Measurements from ENCODE around the gene PDE10A.

The PDE10A gene

GRCh38 chr6:165662749-165663376 is at the start of gene PDE10A:
PDE10A (minus strand) TSS chr6:165663241; CDS start chr6:165662811, 430 bp downstream.
- peak within 1 kb of the TSS; percentile 67 for H3K27ac ChIP-seq
- no peak for TF ChIP-seq ZFX (IDR thresholded peaks at IDR 0.05)

- no peak overlapping the region for H3K27ac ChIP-seq
- TF ChIP-seq CTCF (conservative IDR thresholded peaks at IDR 0.05) = no peak
- no peak for TF ChIP-seq ZFX (IDR thresholded peaks at IDR 0.05)
These were observed 46.0 kb upstream of the PDE10A start for GRCh38 chr6:165708985-165709576.

- no peak overlapping the region for H3K27ac ChIP-seq
- TF ChIP-seq CTCF (conservative IDR thresholded peaks at IDR 0.05) (no peak), ZFX (IDR thresholded peaks at IDR 0.05) (no peak)
These were observed 44.2 kb upstream of the PDE10A start for GRCh38 chr6:165707067-165707853.

- H3K27ac ChIP-seq = no peak overlapping the region
- no peak for TF ChIP-seq ZFX (IDR thresholded peaks at IDR 0.05)
- TF ChIP-seq CTCF (conservative IDR thresholded peaks at IDR 0.05) = no peak
These were observed 42.9 kb upstream of the PDE10A start for GRCh38 chr6:165705941-165706340.

- H3K27ac ChIP-seq = peak overlapping the region; percentile 51
- TF ChIP-seq ZFX (IDR thresholded peaks at IDR 0.05) (no peak), CTCF (conservative IDR thresholded peaks at IDR 0.05) (no peak)
These were observed 41.2 kb upstream of the PDE10A start for GRCh38 chr6:165704045-165704748.

GRCh38 chr6:165702669-165703068 is 39.6 kb upstream of the PDE10A start:
- H3K27ac ChIP-seq = no peak overlapping the region
- TF ChIP-seq CTCF (conservative IDR thresholded peaks at IDR 0.05) (no peak), ZFX (IDR thresholded peaks at IDR 0.05) (no peak)

GRCh38 chr6:165701564-165702354 is 38.7 kb upstream of the PDE10A start:
- TF ChIP-seq ZFX (IDR thresholded peaks at IDR 0.05) (no peak), CTCF (conservative IDR thresholded peaks at IDR 0.05) (no peak)
- no peak overlapping the region for H3K27ac ChIP-seq
